Mesodermal cell (in vitro differentiated cells): ENCODE data around the gene TECPR1.

Experiments used
- H3K27ac ChIP-seq: 2 replicates; pipeline ENCODE4 v1.7.0; 2013; ENCODE audit warnings: mild to moderate bottlenecking, low read depth, low read length, moderate library complexity; ENCODE audit not compliant: severe bottlenecking
- H3K36me3 ChIP-seq: 2 replicates; pipeline ENCODE4 v1.7.1; 2013; ENCODE audit warnings: mild to moderate bottlenecking, low read length, moderate library complexity; ENCODE audit not compliant: control insufficient read depth, insufficient read depth
- H3K4me1 ChIP-seq: one replicate; pipeline ENCODE4 v1.7.1; 2013; ENCODE audit warnings: mild to moderate bottlenecking, low read length; ENCODE audit not compliant: insufficient read depth, control insufficient read depth, poor library complexity, severe bottlenecking
- H3K4me3 ChIP-seq: 2 replicates; pipeline ENCODE4 v1.7.0; 2013; ENCODE audit warnings: low read length, control low read depth, mild to moderate bottlenecking; ENCODE audit not compliant: insufficient read depth, poor library complexity, severe bottlenecking; ENCODE audit errors: extremely low read depth
- H3K9me3 ChIP-seq: 2 replicates; pipeline ENCODE4 v1.7.1; 2013; ENCODE audit warnings: mild to moderate bottlenecking, low read length, moderate library complexity; ENCODE audit not compliant: control insufficient read depth
- WGBS, 2 experiments: methylation state at CpG; one replicate each; pipeline ENCODE4 v1.1.5; 2013; ENCODE audit warnings: missing lambda C conversion rate in 2 of 2; ENCODE audit not compliant: insufficient coverage in 2 of 2; 5-methylcytosine and 5-hydroxymethylcytosine counted together

Gene TECPR1

GRCh38 chr7:98293265-98293664 lies 41.2 kb upstream of the TECPR1 start:
- 93 to 94% methylated on average over 17 of the region's 17 CpGs for WGBS, 2 experiments
- peaks cover 73% of the 10 kb centered on the region for H3K36me3 ChIP-seq
- peaks cover 3% of the 10 kb centered on the region for H3K4me1 ChIP-seq

GRCh38 chr7:98291717-98292116 lies 39.7 kb upstream of the TECPR1 start:
- WGBS, 2 experiments, result 100% methylated on average over 2 to 3 of the region's 7 CpGs
- Histone ChIP-seq H3K36me3 (peaks cover 78% of the 10 kb centered on the region), H3K9me3 (no peaks in the 10 kb centered on the region), H3K4me3 (no peak overlapping the region), H3K4me1 (peaks cover 10% of the 10 kb centered on the region), H3K27ac (no peak overlapping the region)

More at GRCh38 chr7:98293265-98293664, 41.2 kb upstream of the TECPR1 start:
- H3K4me3 ChIP-seq, result no peak overlapping the region
- no peak overlapping the region for H3K27ac ChIP-seq
- H3K9me3 ChIP-seq, result no peaks in the 10 kb centered on the region

DNA sequence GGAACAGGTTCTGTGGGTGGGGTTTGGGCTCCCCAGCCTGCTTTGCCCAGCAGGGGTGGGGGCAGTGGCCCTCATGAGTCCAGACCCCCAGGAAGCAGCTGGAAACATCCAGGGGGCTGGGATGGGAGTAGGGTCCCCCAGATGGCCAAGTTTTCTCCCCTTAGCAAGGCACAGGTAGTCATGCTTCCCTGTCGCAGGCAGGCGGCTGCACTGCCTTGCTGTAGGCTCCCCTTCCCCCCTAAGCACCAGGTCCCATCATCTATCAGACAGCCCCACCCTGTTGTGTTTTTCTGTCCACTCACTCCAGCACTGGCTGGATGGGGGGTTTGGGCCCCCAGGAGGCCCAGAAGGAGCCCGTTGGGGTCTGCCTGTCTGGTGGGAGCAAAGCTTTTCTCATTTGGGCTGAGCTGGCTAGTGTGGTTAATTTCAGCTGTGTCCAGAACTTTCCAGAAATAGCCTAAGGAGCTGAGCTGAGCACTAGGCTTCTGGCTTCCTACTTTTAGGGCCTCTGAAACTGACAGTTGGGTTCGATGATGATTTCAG lies 37.4 kb upstream of the TECPR1 start:
- no peak overlapping the region for H3K27ac ChIP-seq
- H3K9me3 ChIP-seq, result no peaks in the 10 kb centered on the region
- H3K36me3 ChIP-seq, result peaks cover 82% of the 10 kb centered on the region
- H3K4me3 ChIP-seq, result no peak overlapping the region
- H3K4me1 ChIP-seq, result peaks cover 30% of the 10 kb centered on the region
- WGBS, 2 experiments, result 95 to 96% methylated on average over 3 to 4 of the region's 4 CpGs

DNA sequence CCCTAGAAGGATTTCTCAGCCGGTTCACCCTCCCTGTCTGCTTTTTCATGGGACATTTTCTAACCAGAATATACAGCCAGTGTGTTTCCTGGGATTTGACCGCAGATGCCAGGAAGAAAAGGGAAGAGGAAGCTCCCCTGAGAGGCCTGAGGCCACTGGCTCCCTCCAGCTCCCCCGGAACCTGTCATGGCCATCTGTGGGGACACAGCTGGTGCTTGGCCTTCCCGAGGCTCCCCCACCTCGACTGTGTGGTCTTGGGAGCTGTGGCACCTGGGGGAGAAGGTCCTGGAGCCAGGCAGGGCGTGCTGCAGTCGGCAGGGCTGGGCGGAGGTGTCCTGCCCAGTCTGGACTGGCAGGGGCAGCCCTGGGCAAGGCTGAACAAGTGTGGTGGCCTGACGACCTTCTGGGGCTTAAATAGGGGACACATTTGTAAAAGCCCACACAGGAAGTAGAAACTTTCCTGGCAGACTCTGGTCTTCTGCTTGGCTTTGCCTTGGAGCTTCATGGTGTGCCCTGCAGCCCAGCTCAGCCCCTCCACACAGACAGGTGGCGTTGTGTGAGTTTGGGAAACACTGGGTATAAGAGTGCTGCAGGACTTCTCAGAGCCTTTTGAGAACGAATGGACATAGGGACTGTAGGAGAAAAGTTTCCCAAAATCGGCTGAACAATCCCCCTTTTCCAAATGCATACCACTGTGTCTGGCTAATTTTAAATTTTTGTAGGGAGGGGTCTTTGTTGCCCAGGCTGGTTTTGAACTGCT lies 36.2 kb upstream of the TECPR1 start:
- Histone ChIP-seq H3K27ac (no peak overlapping the region), H3K36me3 (peaks cover 88% of the 10 kb centered on the region)
- 94 to 96% methylated on average over 7 to 9 of the region's 12 CpGs for WGBS, 2 experiments

DNA sequence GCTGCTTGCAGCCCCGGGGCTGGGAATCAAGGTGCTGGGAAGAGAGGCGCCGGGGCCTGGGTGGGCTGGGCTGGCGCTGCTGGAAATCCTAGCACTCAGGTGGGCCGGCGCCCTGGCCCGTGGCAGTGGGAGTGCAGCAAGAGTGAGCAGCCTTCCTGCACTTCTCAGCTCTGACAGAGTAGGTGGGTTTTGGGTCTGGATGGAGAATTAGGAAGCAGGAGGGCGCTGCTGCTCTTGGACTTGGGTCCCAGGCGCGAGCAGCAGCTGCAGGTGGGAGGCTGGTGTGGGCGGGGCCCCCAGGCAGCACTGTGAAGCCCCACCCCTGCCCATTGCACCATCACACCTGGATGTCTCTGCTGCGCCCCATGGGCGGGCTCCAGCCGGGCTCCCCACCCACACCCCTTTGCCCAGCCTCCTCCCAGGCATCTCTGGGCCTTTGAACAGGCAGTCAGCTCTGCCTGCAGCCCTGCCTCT lies 35.5 kb upstream of the TECPR1 start:
- Histone ChIP-seq H3K27ac (no peak overlapping the region), H3K9me3 (no peaks in the 10 kb centered on the region), H3K4me1 (peaks cover 43% of the 10 kb centered on the region), H3K4me3 (no peak overlapping the region), H3K36me3 (peaks cover 80% of the 10 kb centered on the region)
- WGBS, 2 experiments, result 83 to 94% methylated on average over 10 to 12 of the region's 14 CpGs

More for the DNA sequence above, 36.2 kb upstream of the TECPR1 start:
- no peaks in the 10 kb centered on the region for H3K9me3 ChIP-seq
- peaks cover 38% of the 10 kb centered on the region for H3K4me1 ChIP-seq
- no peak overlapping the region for H3K4me3 ChIP-seq

GRCh38 chr7:98286701-98287485 lies 34.9 kb upstream of the TECPR1 start:
- no peak overlapping the region for H3K27ac ChIP-seq
- no peak overlapping the region for H3K4me3 ChIP-seq
- no peaks in the 10 kb centered on the region for H3K9me3 ChIP-seq
- H3K36me3 ChIP-seq, result peaks cover 74% of the 10 kb centered on the region
- WGBS, 2 experiments, result 91 to 92% methylated on average over 11 to 19 of the region's 21 CpGs
- peaks cover 43% of the 10 kb centered on the region for H3K4me1 ChIP-seq

DNA sequence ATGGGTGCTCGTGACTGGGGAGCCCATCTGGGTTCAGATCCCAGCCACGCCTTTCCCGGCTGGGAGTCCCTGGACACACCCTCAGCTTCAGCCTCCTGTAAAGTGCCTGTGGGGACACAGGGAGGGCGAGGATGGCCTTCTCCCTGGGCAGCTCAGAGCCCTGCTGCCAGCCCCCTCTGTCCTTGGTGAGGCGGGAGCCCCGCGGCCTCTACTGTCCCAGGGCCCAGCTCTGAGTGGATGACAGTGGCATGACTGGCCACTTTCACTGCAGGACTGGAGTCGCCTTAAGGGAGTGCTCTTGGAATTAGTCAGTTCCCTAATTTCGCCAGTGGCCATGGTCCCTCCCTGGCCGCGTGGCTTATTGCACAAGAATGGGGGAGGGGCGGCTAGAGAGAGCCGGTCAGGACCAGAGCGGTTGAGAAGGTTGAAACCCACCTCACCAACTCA lies 34.1 kb upstream of the TECPR1 start:
- Histone ChIP-seq H3K27ac (peak overlapping the region; percentile 62), H3K4me3 (no peak overlapping the region), H3K36me3 (peaks cover 66% of the 10 kb centered on the region), H3K4me1 (peaks cover 43% of the 10 kb centered on the region), H3K9me3 (no peaks in the 10 kb centered on the region)
- 82 to 88% methylated on average over 11 of the region's 14 CpGs for WGBS, 2 experiments

- 89 to 90% methylated on average over 17 to 19 of the region's 21 CpGs for WGBS, 2 experiments
- Histone ChIP-seq H3K36me3 (peaks cover 59% of the 10 kb centered on the region), H3K4me3 (no peak overlapping the region), H3K9me3 (no peaks in the 10 kb centered on the region), H3K4me1 (peaks cover 45% of the 10 kb centered on the region), H3K27ac (peak overlapping the region; percentile 62)
Measured at GRCh38 chr7:98285157-98286092, 33.4 kb upstream of the TECPR1 start.

DNA sequence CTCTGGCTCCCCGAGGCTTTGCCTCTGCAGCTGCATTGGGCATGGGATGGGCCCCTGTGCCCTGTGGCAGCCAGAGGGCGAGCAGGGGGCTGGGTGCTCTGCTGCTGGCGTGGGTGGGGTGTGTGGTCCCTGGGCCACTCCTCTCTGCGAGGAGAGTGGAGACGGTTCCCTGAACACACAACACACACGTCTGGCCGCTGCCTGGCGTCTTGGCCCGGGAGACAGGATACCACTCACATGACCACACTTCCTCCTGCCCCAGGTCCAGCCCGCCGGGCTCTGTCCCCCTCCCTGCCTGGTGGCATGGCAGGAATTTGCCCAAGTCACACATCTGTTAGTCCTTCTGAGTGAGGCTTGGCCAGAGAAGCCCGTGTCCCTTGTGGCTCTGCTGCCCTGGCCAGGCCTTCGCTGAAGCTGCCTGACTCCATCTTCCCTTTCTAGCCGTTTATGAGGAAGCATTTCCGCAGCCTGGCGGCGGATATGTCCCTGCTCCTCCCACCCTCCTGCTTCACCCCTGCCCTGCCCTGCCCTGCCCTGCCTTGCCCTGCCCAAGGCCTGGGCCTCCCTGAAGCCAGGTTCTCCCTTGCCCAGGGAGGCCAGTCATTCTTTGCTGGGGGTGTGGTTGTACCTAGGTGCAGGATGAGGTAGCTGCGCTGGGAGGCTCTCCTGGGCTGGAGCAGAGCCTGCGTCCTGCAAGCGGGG lies 32.5 kb upstream of the TECPR1 start:
- Histone ChIP-seq H3K4me3 (peak overlapping the region; percentile 82), H3K27ac (no peak overlapping the region), H3K36me3 (peaks cover 53% of the 10 kb centered on the region), H3K4me1 (peaks cover 47% of the 10 kb centered on the region), H3K9me3 (no peaks in the 10 kb centered on the region)
- 77 to 87% methylated on average over 15 to 18 of the region's 20 CpGs for WGBS, 2 experiments
